AG09319 (cell line): ENCODE measurements around the gene PHF12.
"Not testable (repeated sequence)": the region's sequence is repeated elsewhere in the genome, so short reads cannot be mapped to it uniquely, and the experiment has no call there.

Experiments used
- DNase-seq: peaks from one replicate; pipeline ENCODE4 v3.0.0-alpha.2; 2010; ENCODE audit warnings: low read depth; ENCODE audit errors: extremely low read depth
- TF ChIP-seq, protein P1 (sequence below): IDR thresholded peaks from 2 replicates; pipeline ENCODE4 v1.5.1; 2011; ENCODE audit warnings: low read depth, mild to moderate bottlenecking, inconsistent platforms, low read length, moderate library complexity

PHF12 gene

DNA sequence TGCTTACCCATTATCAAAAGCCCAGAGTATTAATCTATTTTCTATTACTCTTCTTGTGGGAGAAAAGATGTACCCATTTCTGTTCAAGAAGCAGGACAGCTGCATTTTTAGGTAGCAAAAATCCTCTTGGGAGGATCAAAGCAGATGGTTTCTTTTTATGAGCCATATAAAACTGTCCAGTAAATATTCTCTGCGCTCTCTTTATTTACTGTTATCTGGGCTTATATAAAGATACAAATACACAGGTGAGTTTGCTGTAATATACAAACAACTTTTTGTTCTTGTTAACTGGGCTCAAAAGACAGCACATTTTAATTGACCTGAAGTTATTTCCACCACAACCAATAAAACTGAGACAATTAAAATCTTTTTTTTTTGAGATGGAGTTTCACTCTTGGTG, 10.1 kb downstream of the PHF12 start:
- DNase-seq, result no peak

DNA sequence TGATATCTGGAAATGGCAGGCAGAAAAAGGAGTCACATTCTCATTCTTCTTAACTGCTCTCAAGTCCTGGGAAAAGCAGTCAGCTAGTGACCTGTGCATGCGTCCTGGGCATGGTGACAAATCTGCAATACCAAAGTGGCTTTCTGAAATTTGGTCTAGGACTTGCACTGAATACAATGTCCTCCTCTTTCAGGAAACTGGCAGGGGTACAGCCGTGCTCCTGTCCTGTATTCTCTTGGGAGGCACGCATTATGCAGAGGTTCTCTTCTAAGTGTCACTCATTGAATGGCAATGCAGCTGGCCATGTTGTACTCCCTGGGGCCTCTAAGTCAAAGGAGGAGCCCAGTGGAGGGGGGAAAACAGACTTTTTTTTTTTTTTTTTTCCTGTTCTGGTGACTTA, 10.6 kb downstream of the PHF12 start:
- TF ChIP-seq, protein P1, sequence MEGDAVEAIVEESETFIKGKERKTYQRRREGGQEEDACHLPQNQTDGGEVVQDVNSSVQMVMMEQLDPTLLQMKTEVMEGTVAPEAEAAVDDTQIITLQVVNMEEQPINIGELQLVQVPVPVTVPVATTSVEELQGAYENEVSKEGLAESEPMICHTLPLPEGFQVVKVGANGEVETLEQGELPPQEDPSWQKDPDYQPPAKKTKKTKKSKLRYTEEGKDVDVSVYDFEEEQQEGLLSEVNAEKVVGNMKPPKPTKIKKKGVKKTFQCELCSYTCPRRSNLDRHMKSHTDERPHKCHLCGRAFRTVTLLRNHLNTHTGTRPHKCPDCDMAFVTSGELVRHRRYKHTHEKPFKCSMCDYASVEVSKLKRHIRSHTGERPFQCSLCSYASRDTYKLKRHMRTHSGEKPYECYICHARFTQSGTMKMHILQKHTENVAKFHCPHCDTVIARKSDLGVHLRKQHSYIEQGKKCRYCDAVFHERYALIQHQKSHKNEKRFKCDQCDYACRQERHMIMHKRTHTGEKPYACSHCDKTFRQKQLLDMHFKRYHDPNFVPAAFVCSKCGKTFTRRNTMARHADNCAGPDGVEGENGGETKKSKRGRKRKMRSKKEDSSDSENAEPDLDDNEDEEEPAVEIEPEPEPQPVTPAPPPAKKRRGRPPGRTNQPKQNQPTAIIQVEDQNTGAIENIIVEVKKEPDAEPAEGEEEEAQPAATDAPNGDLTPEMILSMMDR, result no peak

More for the DNA sequence above, 10.1 kb downstream of the PHF12 start:
- TF ChIP-seq, protein P1, result no peak

DNA sequence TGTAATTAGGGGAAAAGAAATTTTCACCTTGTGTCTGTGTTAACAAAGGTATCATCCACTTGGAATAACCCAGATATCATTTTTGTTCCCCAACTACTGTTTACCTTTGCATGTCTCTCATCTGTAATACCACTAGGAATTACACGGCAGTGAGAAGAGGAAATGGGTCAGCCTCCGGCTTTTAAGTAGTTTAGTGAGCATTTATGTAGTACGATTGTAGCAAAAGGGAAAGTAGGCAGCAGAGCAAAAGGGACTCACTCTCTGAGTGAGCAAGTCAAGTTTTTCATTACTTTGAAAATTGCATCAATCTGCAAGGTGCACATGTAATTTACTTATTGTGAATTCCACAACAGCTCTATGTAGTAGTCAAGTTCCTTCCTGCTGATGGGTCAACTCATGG, 11.2 kb downstream of the PHF12 start:
- TF ChIP-seq, protein P1, result no peak
- DNase-seq, result no peak

More for the DNA sequence above, 10.6 kb downstream of the PHF12 start:
- no peak for DNase-seq

DNA sequence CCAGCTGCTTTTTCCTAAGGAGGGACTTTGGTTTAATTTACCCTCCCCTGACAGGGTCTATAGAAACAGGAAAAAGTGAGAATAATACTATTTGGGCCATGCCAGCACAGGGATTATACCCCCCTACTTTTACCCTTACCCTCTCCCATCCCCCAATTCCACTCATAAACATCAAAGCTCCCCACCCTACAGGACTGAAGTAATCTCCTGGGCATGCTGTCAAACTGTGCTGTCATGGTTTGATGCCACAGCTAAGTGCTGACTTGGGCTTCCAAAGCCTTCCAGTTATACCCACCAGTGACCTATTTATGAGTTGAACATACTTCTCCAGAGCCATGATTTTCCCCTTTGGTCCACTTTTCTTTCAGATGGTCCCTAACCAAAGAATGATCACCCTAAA, 12.8 kb downstream of the PHF12 start:
- TF ChIP-seq, protein P1, result no peak

DNA sequence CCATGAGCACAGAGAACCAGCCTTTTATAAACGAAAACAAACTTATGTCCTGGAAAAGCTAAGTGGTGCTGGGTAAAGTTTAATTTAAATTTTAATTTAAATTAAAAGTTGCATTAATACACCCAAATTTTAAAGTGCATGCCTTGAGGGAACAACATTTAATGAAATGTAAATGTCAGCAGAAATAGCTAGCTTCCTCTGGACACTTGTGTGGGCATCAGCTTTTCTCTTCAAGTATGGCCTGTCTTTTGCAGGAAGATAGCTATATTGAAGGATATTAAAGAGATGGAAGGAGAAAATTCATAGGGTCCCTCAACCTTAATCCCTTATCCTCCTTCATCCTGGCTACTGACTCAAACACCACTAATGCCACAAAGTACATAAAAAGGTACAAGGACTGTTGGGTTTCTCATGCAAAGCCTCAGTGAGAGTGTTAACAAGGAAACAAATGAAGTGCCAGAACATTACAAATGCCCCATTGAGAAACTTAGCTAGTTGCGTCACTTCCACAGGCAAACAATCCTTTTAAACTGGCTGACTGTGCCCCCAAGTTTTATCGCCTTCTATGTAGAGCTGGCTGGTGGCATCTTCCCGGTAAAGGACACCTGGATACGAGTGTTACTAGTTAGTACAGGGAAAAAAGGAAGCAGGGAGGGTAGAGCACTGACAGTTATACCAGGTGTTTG, 14.1 kb downstream of the PHF12 start:
- TF ChIP-seq, protein P1, result no peak
- no peak for DNase-seq

More for the DNA sequence above, 12.8 kb downstream of the PHF12 start:
- no peak for DNase-seq

DNA sequence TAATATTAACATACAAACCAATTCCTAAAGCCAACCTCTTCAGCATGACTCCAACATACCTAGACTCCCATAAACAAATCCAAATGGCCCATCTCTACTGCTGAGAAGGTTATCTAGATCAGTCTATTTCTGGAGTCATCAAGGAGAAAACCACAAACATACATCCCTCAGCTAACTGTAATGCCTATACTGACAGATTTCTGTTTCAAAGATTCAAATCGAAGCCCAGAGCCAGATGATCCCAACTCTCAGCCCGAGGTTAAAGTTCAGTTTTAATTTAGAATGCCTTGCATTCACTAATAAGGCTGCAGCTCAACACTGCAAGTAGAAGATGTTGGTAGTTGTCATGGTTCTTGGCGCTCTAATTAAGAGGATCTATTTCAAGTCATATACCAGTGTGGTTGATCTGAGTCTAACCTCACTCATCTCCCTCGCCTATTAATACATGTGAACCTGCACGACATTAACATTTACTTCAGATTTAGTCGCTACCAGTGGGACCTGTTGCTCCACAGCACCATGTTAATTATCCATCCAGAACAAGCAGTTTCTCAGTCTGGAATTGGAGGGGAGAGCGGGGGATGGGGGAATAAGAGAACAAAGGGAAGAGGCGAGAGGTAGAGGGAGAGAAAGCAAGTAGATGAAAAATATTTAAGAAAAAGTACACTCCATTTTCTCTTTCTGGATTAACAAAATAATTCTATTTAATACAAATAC, 15.4 kb downstream of the PHF12 start:
- TF ChIP-seq, protein P1, result no peak
- DNase-seq, result no peak

DNA sequence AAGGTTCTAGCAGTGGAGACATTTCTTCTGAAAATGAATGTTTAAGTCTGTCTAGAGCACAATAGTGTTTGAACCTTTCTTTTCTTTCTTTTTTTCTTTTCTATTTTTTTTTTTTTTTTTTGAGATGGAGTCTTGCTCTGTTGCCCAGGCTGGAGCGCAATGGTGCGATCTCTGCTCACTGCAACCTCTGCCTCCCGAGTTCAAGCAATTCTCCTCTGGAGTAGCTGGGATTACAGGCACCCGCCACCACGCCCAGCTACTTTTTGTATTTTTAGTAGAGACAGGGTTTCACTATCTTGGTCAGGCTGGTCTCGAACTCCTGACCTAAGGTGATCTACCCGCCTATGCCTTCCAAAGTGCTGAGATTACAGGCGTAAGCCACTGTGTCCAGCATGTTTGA, 16.8 kb downstream of the PHF12 start:
- not testable (repeated sequence) for DNase-seq

DNA sequence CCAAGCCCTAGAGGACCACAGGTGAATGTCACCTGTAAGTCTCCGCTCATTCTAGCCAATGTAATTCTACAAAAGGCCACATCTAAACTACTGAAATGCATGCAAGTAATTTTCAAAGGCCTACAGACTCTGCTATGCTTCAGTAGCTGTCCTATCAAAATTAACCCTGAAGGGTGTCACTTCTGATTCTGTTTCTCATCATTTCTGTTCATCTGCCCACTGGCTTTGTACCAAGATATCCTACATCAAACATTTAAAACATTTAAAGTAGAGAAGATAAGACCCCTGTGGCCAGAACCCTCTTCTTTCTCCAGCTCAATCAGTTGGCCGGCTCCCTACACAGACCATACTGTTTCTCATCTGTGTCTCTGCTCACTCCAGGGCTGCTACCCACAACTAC, 21.5 kb downstream of the PHF12 start:
- DNase-seq, result no peak
- TF ChIP-seq, protein P1, result no peak
